Spleen (tissue), 11 donors: ENCODE results near the gene RNMT. TPM values are rescaled to one million over a fixed set of nuclear protein-coding genes. Genes with fewer than 3 reads are reported as not detected.

Source experiments
- DNase-seq: peaks from one replicate; pipeline ENCODE4 v3.0.0-alpha.2; 2020
- H3K27ac ChIP-seq, 8 donors: fragments of 200-600 bp; sonication (generic) in 7 of 8; 1 replicate in 4 of 8; 2 replicates in 4 of 8; pipeline versions ENCODE4 v1.5.0 to v1.8.0; 2016 to 2021; ENCODE audit warnings: inconsistent platforms in 4 of 8, mild to moderate bottlenecking in 4 of 8, moderate library complexity in 1 of 8
- H3K27me3 ChIP-seq, 7 donors: fragments of 200-600 bp; sonication (generic) in 6 of 7; replicated peaks in 1 of 7; 1 replicate in 4 of 7; 2 replicates in 3 of 7; pipeline versions ENCODE4 v1.5.0 to v1.8.0; 2016 to 2021; ENCODE audit warnings: inconsistent platforms in 3 of 7, mild to moderate bottlenecking in 1 of 7
- H3K36me3 ChIP-seq, 6 donors: fragments of 200-600 bp; sonication (generic) in 5 of 6; 1 replicate in 4 of 6; 2 replicates in 2 of 6; pipeline versions ENCODE4 v1.5.0 to v1.8.0; 2016 to 2021; ENCODE audit warnings: inconsistent platforms in 2 of 6
- H3K4me1 ChIP-seq, 6 donors: fragments of 200-600 bp; sonication (generic) in 5 of 6; 1 replicate in 3 of 6; 2 replicates in 3 of 6; pipeline versions ENCODE4 v1.5.0 to v1.8.0; 2016 to 2021; ENCODE audit warnings: inconsistent platforms in 3 of 6
- H3K4me3 ChIP-seq, 8 donors: fragments of 200-600 bp; sonication (generic) in 7 of 8; 1 replicate in 4 of 8; 2 replicates in 4 of 8; pipeline versions ENCODE4 v1.5.0 to v1.8.0; 2016 to 2021; ENCODE audit warnings: inconsistent platforms in 4 of 8, mild to moderate bottlenecking in 4 of 8, moderate library complexity in 2 of 8
- H3K9me3 ChIP-seq, 8 donors: fragments of 200-600 bp; sonication (generic) in 7 of 8; 1 replicate in 4 of 8; 2 replicates in 4 of 8; pipeline versions ENCODE4 v1.5.0 to v1.8.0; 2016 to 2021; ENCODE audit warnings: inconsistent platforms in 4 of 8
- CTCF ChIP-seq, 11 experiments: fragments of 200-600 bp in 7 of 11; fragments of 450-650 bp in 4 of 11; sonication (generic) in 4 of 11; IDR thresholded peaks in 8 of 11; conservative IDR thresholded peaks in 3 of 11; 1 replicate in 7 of 11; 2 replicates in 4 of 11; pipeline versions ENCODE4 v1.4.0 to v1.8.0; 2016 to 2021; ENCODE audit warnings: antibody characterized with exemption in 11 of 11, inconsistent platforms in 4 of 11, mild to moderate bottlenecking in 1 of 11
- POLR2A ChIP-seq, 3 donors: fragments of 450-650 bp; IDR thresholded peaks; one replicate each; pipeline ENCODE4 v1.5.1; 2017; ENCODE audit warnings: antibody characterized with exemption in 3 of 3, mild to moderate bottlenecking in 1 of 3
- POLR2AphosphoS5 ChIP-seq, 3 donors: sonication (generic); formaldehyde crosslinking; IDR thresholded peaks; one replicate each; pipeline ENCODE4 v1.5.1; 2017; ENCODE audit warnings: antibody characterized with exemption in 3 of 3
- WGBS, 5 donors: extraction: QIAGEN DNeasy Blood & Tissue Kit in 3 of 5; methylation state at CpG; one replicate each; pipeline versions ENCODE4 v1.1.5 to v1.1.7; 2013 to 2018; 5-methylcytosine and 5-hydroxymethylcytosine counted together
- intact Hi-C: fragments of 100-400 bp; cut with DNase I; formaldehyde crosslinking; loops from one replicate; pipeline ENCODE4 v1.15.0; 2023; ENCODE audit warnings: low total_unique reads
- polyA plus RNA-seq, 3 donors: library from polyadenylated mRNA; stranded (reverse); fragments of 200-250 nt; gene quantifications; one replicate each; pipeline ENCODE4 v1.2.1, GENCODE V29; 2013
- total RNA-seq, 7 donors: library from RNA; depleted of rRNA in 3 of 7; stranded (reverse); fragments of >200 nt in 3 of 7; fragmentation: NEBNext Ultra II Directional in 4 of 7; extraction: Animal tissue kit (Norgen Biotek cat#: 25700) in 4 of 7; gene quantifications; one replicate each; pipeline versions ENCODE4 v1.1.0 to v1.2.1, GENCODE V29; 2016 to 2021
- donor health status: healthy with polysubstance abuse.
- donor health status: DM: no; HTN: no; CAD: no; lungs with moderate emphysema.
- donor health status: DM: no; HTN: no; CAD: no.
- donor health status: Bipolar disorder and iron deficiency.
- donor health status: healthy.
- donor health status: DM: no; HTN: no; CAD: no.
- donor health status: DM: yes; HTN: yes; CAD: no.

RNMT gene
- total and polyA plus RNA-seq, 10 donors: 11.4 to 33.3 (median 23.3) TPM

DNA sequence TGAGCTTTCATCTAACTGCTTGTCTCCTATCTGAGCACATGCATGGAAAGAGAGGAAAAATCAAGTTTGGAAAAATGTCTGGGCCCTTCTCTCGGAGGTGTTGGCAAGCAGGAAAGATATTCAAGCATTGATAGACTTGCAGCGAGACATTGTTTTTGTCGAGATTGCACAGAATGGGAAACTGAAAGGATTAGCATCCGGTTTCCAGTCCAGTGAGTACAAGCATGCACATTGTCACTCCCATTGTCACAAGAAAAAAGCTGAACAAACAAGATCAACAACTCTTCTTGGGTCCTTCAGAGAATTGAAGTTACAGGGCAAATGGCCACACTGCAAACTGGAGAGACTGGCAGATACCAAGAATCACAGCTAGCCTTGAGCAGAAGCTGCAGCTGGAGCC lies 77.8 kb downstream of the RNMT start:
- Histone ChIP-seq H3K4me3 (no peak overlapping the region), H3K36me3 (no peaks in the 10 kb centered on the region), H3K4me1 (peaks cover 0 to 9% (median 7%) of the 10 kb centered on the region in 6 donors), H3K27me3 (peaks cover 0 to 60% (median 19%) of the 10 kb centered on the region in 7 donors), H3K27ac (no peak overlapping the region), H3K9me3 (no peaks in the 10 kb centered on the region)
- intact Hi-C loops: no loop called here
- WGBS, 5 donors: 45 to 61% (median 52%) methylated on average over 4 of the region's 4 CpGs
- no peak for DNase-seq
- TF ChIP-seq POLR2AphosphoS5 (IDR thresholded peaks at IDR 0.05) (no peak), CTCF (IDR thresholded peaks at IDR 0.05 in 8 of 11, conservative IDR thresholded peaks at IDR 0.05 in 3 of 11) (no peak), POLR2A (IDR thresholded peaks at IDR 0.05) (no peak)

DNA sequence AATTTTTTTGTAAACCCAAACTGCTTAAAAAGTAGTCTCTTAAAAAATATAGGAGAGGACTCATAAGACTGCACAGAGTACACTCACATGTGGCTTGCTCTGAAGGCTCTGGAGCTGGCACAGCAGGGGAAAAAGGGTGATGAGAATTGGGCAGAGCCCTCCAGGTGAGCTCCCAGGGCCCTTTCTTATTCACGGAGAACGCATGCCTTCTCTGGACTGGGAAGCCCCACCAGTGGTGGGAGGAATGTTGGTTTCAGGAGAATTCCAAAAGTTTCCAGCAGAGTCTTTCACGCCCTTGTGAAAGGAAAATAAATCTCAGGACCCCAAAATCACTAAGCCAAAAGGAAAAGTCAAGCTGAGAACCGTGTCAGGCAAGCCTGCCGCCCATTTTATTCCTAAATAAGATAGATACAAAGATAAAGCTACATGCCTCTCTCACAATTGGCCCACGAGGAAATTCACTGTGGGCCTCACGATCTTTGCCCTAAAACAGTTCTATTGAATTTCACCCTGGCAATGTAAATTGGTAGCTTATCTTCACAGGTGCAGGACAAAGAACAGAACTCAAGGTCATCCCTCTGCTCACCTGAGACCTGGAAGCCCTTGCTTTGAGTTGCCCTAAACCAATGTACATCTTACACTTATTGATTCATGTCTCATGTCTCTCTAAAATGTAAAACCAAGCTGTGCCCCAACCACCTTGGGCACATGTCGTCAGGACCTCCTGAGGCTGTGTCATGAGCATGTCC lies 82.0 kb downstream of the RNMT start:
- Histone ChIP-seq H3K27me3 (peaks cover 0 to 22% (median 4%) of the 10 kb centered on the region in 7 donors), H3K9me3 (no peaks in the 10 kb centered on the region), H3K4me3 (no peak overlapping the region), H3K36me3 (no peaks in the 10 kb centered on the region), H3K27ac (no peak overlapping the region), H3K4me1 (no peaks in the 10 kb centered on the region)
- intact Hi-C loops: no loop called here
- 64 to 71% (median 67%) methylated on average over 8 of the region's 8 CpGs for WGBS, 5 donors
- TF ChIP-seq CTCF (IDR thresholded peaks at IDR 0.05 in 8 of 11, conservative IDR thresholded peaks at IDR 0.05 in 3 of 11) (no peak), POLR2AphosphoS5 (IDR thresholded peaks at IDR 0.05) (no peak), POLR2A (IDR thresholded peaks at IDR 0.05) (no peak)
- no peak for DNase-seq

GRCh38 chr18:13809043-13809430 lies 82.6 kb downstream of the RNMT start:
- H3K9me3 ChIP-seq: no peaks in the 10 kb centered on the region
- DNase-seq: no peak
- no peaks in the 10 kb centered on the region for H3K36me3 ChIP-seq
- no peak overlapping the region for H3K27ac ChIP-seq
- intact Hi-C loops: no loop called here
- WGBS, 5 donors: 36 to 88% (median 82%) methylated on average over 2 of the region's 2 CpGs
- H3K4me3 ChIP-seq: no peak overlapping the region
- H3K4me1 ChIP-seq: no peaks in the 10 kb centered on the region
- peaks cover 0 to 16% (median 2%) of the 10 kb centered on the region in 7 donors for H3K27me3 ChIP-seq
- TF ChIP-seq CTCF (IDR thresholded peaks at IDR 0.05 in 8 of 11, conservative IDR thresholded peaks at IDR 0.05 in 3 of 11): no peak
- TF ChIP-seq POLR2AphosphoS5 (IDR thresholded peaks at IDR 0.05): no peak
- TF ChIP-seq POLR2A (IDR thresholded peaks at IDR 0.05): no peak

DNA sequence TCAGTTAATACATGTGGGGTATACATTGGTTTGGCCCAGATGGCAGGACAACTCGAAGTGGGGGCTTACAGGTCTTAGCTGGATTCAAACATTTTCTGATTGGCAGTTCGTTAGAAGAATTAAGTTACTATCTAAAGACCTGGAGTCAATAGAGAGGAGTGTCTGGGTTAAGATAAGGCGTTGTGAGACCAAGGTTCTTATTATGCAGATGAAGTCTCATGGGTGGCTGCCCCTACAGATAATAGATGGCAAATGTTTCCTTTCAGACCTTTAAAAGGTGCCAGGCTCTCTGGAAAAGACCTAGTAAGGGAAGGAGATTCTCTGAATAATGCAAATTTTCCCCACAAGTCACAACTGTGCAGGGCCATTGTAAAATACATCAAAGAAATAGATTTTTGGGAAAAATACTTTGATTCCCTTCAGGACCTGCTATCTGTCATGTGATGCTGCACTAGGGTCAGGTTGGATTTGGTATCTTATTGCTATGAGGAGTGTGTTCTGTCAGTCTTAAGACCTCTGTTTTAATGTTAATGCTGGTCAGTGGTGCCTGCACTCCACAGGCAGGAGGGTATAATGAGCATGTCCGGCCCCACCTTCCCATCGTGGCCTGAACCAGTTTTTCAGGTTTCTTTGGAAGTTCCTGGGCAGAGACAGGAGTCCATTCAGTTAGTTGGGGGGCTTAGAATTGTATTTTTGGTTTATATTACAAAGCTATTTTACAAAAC lies 83.2 kb downstream of the RNMT start:
- TF ChIP-seq POLR2A (IDR thresholded peaks at IDR 0.05) (no peak), CTCF (IDR thresholded peaks at IDR 0.05 in 8 of 11, conservative IDR thresholded peaks at IDR 0.05 in 3 of 11) (no peak), POLR2AphosphoS5 (IDR thresholded peaks at IDR 0.05) (no peak)
- no peak overlapping the region for H3K4me3 ChIP-seq
- intact Hi-C loops: no loop called here
- 52 to 63% (median 59%) methylated on average over 5 of the region's 5 CpGs for WGBS, 5 donors
- no peaks in the 10 kb centered on the region for H3K36me3 ChIP-seq
- H3K27ac ChIP-seq: no peak overlapping the region
- DNase-seq: no peak
- no peaks in the 10 kb centered on the region for H3K9me3 ChIP-seq
- no peaks in the 10 kb centered on the region for H3K4me1 ChIP-seq
- H3K27me3 ChIP-seq: peaks cover 0 to 10% (median 0%) of the 10 kb centered on the region in 7 donors
